HPDE6-E6E7 (cell line): ENCODE data around the gene PNMA6E.
"Not testable (repeated sequence)": the region's sequence is repeated elsewhere in the genome, so short reads cannot be mapped to it uniquely, and the experiment has no call there.

Experiments used
- DNase-seq: peaks from one replicate; pipeline ENCODE4 v3.0.0; 2011; ENCODE audit warnings: missing footprints; ENCODE audit errors: extremely low spot score

The PNMA6E gene

GRCh38 chrX:153384973-153385372 lies 16.2 kb downstream of the PNMA6E start:
- not testable (repeated sequence) for DNase-seq

GRCh38 chrX:153384390-153384789 lies 16.8 kb downstream of the PNMA6E start:
- DNase-seq: no peak

GRCh38 chrX:153382563-153383482 lies 18.3 kb downstream of the PNMA6E start:
- no peak for DNase-seq

DNA sequence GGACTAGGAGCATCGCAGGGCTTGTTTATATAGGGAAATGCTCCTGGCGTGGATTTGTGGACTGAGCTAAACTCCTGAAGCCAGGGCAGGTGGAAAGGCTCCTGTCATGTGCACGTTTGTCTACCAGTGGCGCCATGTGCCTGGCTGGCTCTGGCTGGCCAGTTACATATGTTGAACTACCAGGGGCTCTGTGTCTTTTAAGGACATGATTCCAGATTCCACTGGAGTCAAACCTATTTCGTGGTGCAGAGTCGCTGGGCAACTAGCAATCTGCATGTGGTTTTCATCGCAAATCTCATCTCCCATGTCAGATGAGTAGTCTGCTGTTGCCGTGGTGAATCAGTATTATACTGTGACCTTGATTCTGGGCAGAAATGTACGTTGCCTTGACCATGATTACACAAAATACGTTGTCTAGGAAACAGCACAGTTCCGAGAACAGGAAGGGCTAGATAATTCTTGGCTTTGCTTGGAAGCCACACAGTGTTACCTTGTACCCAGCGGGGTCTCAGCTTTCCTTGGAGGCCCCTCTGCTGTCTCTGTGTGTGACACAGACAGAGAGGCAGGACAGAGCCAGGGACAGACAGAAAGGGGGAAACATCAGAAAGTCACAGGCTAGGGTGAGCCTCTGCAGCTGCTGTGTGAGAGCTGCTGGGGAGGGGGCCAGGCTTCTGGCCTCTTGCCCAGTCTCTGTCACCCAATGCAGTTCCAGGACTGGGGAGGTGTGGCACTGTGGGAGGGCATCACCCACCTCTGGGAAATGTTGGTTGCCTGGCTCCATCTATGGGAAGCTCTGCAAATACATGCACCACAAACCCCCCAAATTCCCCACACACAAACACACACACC lies 19.2 kb downstream of the PNMA6E start:
- peak; percentile 53 for DNase-seq

DNA sequence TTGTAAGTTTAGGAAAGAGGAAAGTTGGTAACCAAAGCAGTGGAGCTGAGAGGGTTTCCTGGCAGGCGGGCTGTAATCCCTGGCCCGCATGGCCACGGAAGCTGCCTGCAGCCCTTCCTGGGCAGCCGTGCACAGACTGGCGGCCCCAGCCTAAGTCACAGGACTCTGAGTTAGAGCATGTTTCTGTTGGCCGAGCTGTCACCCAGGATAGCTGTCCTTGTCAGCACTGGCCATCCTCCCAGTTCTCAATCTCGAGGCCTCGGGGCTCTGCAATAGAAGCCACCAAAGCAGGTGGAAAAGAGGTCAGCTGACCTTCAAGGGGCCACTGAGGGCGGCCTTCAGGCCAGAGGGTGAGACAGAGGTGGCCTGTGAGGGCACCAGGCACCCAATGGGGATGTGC lies 20.5 kb downstream of the PNMA6E start:
- DNase-seq: no peak

DNA sequence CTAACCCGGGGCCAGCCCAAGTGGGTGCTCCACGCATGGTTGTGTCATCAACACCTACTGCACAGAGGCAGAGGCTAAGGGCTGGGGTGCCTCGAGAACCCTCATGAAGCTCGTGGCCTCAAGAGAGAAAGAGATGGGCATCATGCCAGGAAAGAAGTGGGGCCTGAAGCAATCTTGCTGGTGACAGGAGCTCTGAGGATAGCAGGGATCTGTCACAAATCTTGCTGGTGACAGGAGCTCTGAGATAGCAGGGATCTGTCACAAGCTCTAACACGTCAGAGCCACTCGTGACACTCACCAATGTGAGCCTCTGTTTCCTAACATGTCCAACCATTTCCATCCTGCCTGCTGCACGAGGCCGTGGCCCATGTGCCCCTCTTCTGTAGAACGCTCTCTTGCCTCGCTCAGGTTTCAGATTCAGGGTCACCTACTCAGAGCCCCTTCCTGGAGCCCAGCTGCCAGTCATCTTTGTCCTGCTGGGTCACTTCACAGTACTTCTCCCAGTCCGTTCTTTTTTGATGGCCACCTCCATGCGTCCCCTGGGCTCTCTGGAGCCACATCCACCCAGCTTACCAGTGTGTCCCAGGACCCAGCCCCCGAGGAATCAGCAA lies 21.1 kb downstream of the PNMA6E start:
- DNase-seq: no peak

DNA sequence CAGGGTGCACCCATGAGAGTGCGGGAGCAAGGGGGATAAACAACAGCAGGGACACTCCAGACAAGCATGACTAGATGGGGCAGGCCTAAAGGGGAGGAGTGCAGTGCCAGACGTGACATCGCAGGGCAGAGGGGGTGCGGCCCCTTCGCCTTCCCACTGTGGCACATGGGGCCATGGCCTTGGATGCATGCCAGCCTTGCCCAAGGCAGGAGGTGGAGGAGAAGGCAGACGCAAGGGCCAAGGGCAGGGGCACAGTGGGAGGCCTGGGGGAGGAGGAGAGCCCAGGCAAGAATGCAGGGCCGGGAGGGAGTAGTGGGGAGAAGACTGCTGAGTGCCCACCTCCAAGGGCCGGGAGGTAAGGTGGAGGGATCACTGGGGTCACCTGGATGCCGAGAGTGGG lies 21.6 kb downstream of the PNMA6E start:
- no peak for DNase-seq

DNA sequence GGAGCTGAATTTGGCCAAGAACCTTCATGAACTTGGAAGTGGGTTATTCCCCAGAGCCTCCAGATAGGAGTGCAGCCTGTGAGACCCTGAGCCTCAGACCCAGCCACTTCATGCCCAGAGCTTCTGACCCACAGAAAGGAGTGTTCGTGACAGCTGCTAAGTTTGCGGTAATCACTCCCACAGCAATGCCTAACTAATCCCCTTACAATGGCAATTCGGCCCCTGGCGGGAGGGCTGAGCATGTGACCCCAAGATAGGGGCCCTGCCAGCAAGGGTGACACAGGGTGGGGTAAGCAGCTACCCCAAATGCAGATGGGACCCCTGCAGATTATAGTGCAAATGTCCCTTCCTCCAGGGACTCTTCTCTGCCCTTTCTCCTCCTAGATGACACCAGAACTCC lies 22.5 kb downstream of the PNMA6E start:
- DNase-seq: no peak

- DNase-seq: no peak
These were observed 23.4 kb downstream of the PNMA6E start for GRCh38 chrX:153377727-153378126.

DNA sequence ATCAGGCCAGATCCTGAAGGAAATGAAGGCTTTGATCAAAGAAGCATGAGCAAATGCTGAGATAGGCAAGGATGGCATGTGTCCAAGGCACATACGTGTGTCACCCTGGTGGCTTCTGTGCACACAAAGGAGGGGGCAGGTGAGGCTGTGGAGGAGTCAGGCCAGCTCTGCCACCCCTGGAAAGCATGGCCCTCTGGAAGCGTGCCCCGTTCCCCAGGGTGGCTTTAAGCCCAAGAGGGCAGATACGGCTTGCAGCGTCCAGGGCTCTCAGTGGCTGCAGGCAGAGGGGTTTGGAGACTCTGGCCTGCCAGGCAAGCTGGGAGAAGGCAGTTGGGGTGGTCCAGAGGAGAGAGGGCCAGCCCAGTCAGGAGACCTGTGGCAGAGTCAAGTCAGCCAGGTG lies 25.6 kb downstream of the PNMA6E start:
- DNase-seq: no peak

DNA sequence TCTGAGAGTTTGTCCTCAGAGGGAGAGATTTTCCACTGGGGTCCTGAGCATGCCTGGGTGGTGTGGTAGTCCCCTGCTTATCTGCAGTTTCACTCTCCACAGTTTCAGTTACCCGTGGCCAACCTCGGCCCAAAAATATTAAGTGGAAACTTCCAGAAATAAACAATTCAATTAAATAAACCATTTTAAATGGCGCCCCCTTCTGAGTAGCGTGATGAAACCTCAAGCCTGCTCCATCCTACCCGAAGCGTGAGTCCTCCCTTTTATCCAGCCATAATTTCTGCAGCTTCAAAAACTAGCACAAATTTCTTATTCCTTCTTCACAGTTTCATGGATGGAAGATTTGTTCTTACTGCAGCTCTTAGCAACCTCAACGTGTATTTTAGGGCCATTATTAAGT lies 26.7 kb downstream of the PNMA6E start:
- no peak for DNase-seq

- no peak for DNase-seq
These were observed 28.2 kb downstream of the PNMA6E start for GRCh38 chrX:153372949-153373348.

GRCh38 chrX:153371256-153371655 lies 29.9 kb downstream of the PNMA6E start:
- DNase-seq: no peak

DNA sequence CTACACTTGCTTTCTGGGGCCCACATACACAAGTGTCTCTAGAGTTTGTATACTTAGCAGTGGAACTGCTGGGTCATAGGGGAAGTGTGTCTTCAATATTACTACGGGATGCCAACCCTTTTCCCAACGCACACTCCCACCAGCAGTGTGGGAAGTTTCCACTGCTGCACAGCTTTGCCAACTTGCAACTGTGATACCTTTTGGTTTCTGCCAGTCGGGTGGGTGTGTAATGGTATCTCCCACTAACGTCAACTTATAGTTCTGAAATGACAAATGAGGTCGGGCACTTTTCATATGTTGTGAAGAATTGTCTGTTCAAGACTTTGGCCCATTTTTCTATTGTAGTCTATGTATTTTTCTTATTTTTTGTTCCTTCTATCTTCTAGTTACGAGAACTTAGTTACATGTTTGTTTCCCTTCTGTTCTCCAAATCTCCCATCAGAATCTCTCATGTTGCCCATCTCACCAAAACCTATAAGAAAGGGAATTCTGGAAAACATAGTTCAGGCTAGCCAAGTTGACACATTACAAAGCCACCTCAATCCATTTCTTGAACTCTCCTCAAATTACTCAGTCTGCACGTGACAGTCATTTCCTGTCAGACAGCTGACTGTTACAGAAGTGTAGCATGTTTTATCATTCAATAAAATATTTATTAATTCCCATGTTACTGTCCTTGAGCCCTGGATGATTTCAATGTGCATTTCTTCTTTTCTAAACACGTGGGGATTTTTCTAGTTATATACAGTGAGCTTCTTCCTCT lies 30.7 kb downstream of the PNMA6E start:
- DNase-seq: no peak

GRCh38 chrX:153366878-153367538 lies 34.1 kb downstream of the PNMA6E start:
- DNase-seq: no peak

DNA sequence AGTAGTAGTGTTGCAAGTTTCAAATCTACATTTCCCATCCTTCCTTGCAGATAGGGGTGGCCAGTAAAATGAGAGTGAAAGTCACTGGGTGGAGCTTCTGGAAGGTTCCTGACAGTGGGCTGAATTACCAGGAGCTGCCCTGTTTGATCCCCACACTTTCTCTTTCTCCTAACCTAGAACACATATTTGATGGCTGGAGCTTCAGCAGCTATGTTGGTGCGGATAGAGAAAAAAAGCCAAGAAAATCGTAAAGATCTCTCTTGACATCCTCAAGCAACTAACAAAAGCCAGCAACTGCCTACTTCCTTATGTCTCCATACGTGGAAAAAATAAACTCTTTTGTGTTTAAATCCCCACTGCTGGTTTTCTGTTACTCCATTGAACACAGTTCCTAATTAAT lies 35.0 kb downstream of the PNMA6E start:
- DNase-seq: no peak

DNA sequence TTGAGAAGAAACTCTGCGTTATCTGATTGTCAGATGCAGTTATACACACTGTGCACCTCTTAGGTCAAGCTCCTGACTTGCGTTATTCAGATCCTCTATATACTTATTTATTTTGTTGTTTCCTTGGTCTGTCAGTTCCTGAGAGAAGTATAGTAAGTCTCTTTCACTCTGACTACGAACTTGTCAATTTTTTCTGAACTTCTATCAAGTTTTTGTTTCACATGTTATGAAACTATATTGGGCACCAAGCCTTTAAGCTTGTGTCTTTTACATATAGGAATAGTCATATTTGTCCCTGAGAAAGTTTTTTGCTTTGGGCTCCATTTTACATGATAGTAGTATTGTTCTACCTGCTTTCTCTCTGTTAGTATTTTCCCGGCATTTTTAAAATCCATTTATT lies 35.5 kb downstream of the PNMA6E start:
- no peak for DNase-seq

GRCh38 chrX:153361781-153362397 lies 39.3 kb downstream of the PNMA6E start:
- DNase-seq: no peak

- DNase-seq: no peak
These were observed 43.3 kb downstream of the PNMA6E start for GRCh38 chrX:153357877-153358276.

- DNase-seq: no peak
These were observed 47.7 kb downstream of the PNMA6E start for GRCh38 chrX:153353416-153353815.

DNA sequence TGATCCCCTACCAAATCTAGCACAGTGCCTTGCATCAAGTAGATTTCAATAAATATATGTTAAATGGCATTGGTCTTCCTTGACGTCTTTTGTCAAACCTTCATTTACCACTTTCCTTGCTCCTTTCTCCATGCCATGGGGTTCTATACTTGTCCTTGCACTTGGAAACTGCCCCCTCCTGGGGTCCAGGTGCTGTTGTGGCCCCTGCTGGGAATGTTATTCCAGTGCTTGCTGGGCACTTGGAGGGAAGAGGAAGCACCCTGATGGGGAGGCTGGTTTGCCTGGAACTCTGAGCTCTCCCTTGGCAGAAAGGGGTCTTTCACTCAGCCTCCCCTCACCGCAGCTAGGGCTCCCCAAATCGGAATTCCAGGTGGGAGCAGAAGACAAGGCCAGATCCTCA lies 48.3 kb downstream of the PNMA6E start:
- DNase-seq: no peak
